Tibial nerve (tissue), 4 donors: ENCODE results near the gene STRIP2. TPM values are rescaled to one million over a fixed set of nuclear protein-coding genes. Genes with fewer than 3 reads are reported as not detected.

ENCODE experiments used
- DNase-seq, 2 donors: peaks; one replicate each; pipeline ENCODE4 v3.0.0-alpha.2; 2019; ENCODE audit warnings: low spot score in 2 of 2
- H3K27ac ChIP-seq, 4 donors: fragments of 200-600 bp; sonication (generic) in 3 of 4; one replicate each; pipeline ENCODE4 v1.5.1; 2017 to 2019; ENCODE audit warnings: mild to moderate bottlenecking in 1 of 4
- H3K27me3 ChIP-seq, 2 donors: fragments of 200-600 bp; sonication (generic) in 1 of 2; one replicate each; pipeline versions ENCODE4 v1.5.1 to v1.6.0; 2017 to 2019
- H3K36me3 ChIP-seq, 3 donors: fragments of 200-600 bp; sonication (generic); one replicate each; pipeline ENCODE4 v1.5.1; 2018 to 2019
- H3K4me1 ChIP-seq, 4 donors: fragments of 200-600 bp; sonication (generic) in 3 of 4; one replicate each; pipeline ENCODE4 v1.5.1; 2017 to 2019
- H3K4me3 ChIP-seq, 4 donors: fragments of 200-600 bp; sonication (generic) in 3 of 4; one replicate each; pipeline ENCODE4 v1.5.1; 2017 to 2019; ENCODE audit warnings: mild to moderate bottlenecking in 1 of 4, moderate library complexity in 1 of 4
- H3K9me3 ChIP-seq, 4 donors: fragments of 200-600 bp; sonication (generic) in 3 of 4; one replicate each; pipeline ENCODE4 v1.5.1; 2017 to 2019
- EP300 ChIP-seq, 2 donors: sonication (generic); formaldehyde crosslinking; IDR thresholded peaks; one replicate each; pipeline ENCODE4 v1.6.1; 2017; ENCODE audit warnings: antibody characterized with exemption in 2 of 2, mild to moderate bottlenecking in 1 of 2
- POLR2A ChIP-seq, 2 donors: fragments of 450-650 bp; IDR thresholded peaks; one replicate each; pipeline ENCODE4 v1.6.1; 2017; ENCODE audit warnings: antibody characterized with exemption in 2 of 2, mild to moderate bottlenecking in 2 of 2, moderate library complexity in 2 of 2
- WGBS, 2 donors: methylation state at CpG; one replicate each; pipeline ENCODE4 v1.1.5; 2018; 5-methylcytosine and 5-hydroxymethylcytosine counted together
- total RNA-seq, 4 donors: library from RNA; depleted of rRNA; stranded (reverse); fragments of >200 nt; gene quantifications; one replicate each; pipeline ENCODE4 v1.1.0, GENCODE V29; 2016
- TF ChIP-seq, protein P1 (sequence below), 5 experiments: fragments of 200-600 bp in 3 of 5; fragments of 450-650 bp in 2 of 5; sonication (generic) in 3 of 5; IDR thresholded peaks; one replicate each; pipeline ENCODE4 v1.5.1; 2016 to 2019; ENCODE audit warnings: antibody characterized with exemption in 5 of 5, mild to moderate bottlenecking in 3 of 5, moderate library complexity in 2 of 5

Gene STRIP2
- total RNA-seq, 4 donors from 2014 or later, result 0.30 to 0.44 (median 0.41) TPM

GRCh38 chr7:129452589-129453231 is 18.5 kb downstream of the STRIP2 start:
- H3K36me3 ChIP-seq, result peaks cover 0 to 11% (median 0%) of the 10 kb centered on the region in 3 donors
- H3K4me3 ChIP-seq, result no peak overlapping the region
- H3K4me1 ChIP-seq, result no peaks in the 10 kb centered on the region
- no peak for DNase-seq
- 89 to 92% methylated on average over 2 of the region's 2 CpGs for WGBS, 2 donors
- TF ChIP-seq EP300 (IDR thresholded peaks at IDR 0.05) (no peak), POLR2A (IDR thresholded peaks at IDR 0.05) (no peak)
- TF ChIP-seq, protein P1, sequence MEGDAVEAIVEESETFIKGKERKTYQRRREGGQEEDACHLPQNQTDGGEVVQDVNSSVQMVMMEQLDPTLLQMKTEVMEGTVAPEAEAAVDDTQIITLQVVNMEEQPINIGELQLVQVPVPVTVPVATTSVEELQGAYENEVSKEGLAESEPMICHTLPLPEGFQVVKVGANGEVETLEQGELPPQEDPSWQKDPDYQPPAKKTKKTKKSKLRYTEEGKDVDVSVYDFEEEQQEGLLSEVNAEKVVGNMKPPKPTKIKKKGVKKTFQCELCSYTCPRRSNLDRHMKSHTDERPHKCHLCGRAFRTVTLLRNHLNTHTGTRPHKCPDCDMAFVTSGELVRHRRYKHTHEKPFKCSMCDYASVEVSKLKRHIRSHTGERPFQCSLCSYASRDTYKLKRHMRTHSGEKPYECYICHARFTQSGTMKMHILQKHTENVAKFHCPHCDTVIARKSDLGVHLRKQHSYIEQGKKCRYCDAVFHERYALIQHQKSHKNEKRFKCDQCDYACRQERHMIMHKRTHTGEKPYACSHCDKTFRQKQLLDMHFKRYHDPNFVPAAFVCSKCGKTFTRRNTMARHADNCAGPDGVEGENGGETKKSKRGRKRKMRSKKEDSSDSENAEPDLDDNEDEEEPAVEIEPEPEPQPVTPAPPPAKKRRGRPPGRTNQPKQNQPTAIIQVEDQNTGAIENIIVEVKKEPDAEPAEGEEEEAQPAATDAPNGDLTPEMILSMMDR (IDR thresholded peaks at IDR 0.05), result no peak
- peaks cover 0 to 21% (median 0%) of the 10 kb centered on the region in 4 donors for H3K9me3 ChIP-seq
- no peaks in the 10 kb centered on the region for H3K27me3 ChIP-seq
- H3K27ac ChIP-seq, result no peak overlapping the region

DNA sequence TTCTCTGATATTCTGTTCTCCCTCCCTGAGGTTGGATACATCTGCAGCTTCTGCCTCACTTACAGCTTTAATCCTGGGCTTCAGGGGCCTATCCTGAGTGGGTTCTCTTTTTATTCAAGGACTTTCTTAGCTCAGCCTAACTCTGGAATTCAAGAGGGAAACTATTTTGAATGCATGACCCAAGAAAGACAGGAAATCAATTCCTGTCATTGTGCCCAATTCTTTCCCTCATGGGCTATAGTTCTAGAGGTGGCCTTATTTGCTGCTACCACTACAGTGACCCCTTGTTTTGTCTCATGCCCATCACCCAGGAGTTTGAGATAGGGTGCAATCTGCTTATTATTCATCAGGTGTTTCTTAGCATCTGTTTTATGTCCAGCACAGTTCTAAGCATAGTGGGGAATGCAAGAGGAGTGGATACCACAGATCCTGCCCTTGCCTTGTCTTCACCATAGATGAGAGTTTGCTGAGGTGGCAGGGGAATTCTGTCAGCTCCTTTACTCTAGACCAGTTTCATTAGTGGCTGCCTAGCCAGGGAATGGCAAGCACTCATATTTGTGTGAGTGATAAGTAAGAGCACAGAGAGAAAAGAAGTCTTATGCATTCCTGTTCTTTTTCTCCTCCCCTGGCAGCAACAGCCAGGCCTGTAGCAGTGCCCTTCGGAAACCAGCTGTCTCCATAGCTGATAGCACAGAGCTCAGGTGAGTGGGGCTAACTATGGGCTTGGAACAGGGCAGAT is 19.4 kb downstream of the STRIP2 start:
- TF ChIP-seq, protein P1 (IDR thresholded peaks at IDR 0.05), result no peak
- TF ChIP-seq EP300 (IDR thresholded peaks at IDR 0.05) (no peak), POLR2A (IDR thresholded peaks at IDR 0.05) (no peak)
- Histone ChIP-seq H3K27ac (no peak overlapping the region), H3K4me3 (no peak overlapping the region), H3K36me3 (peaks cover 0 to 7% (median 0%) of the 10 kb centered on the region in 3 donors), H3K27me3 (no peaks in the 10 kb centered on the region), H3K9me3 (peaks cover 0 to 12% (median 0%) of the 10 kb centered on the region in 4 donors), H3K4me1 (no peaks in the 10 kb centered on the region)
- DNase-seq, result no peak
- WGBS, 2 donors, result 88 to 100% methylated on average over 1 of the region's 1 CpG

GRCh38 chr7:129454249-129454551 is 20.0 kb downstream of the STRIP2 start:
- no peak for TF ChIP-seq EP300 (IDR thresholded peaks at IDR 0.05)
- 88 to 93% methylated on average over 4 of the region's 4 CpGs for WGBS, 2 donors

DNA sequence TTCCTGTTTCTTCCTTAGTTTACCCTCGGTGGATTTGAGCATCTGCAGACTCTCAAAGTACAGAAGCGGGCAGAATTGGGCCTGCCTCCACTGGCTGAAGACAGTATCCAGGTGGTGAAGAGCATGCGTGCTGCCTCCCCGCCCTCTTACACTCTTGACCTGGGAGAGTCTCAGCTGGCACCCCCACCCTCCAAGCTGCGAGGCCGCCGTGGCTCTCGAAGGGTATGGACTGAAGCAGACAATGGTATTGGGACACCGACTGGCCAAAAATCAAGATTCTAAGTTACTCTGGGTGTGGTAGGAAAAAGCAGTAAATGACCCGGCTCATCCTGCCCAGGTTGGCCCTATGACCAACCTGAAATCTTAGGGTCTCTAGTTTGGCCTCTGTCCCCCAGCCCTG is 22.2 kb downstream of the STRIP2 start:
- DNase-seq, result no peak
- no peak for TF ChIP-seq POLR2A (IDR thresholded peaks at IDR 0.05)
- TF ChIP-seq, protein P1 (IDR thresholded peaks at IDR 0.05), result no peak
- TF ChIP-seq EP300 (IDR thresholded peaks at IDR 0.05), result no peak
- 91 to 93% methylated on average over 10 of the region's 10 CpGs for WGBS, 2 donors
- Histone ChIP-seq H3K4me3 (no peak overlapping the region), H3K9me3 (no peaks in the 10 kb centered on the region), H3K36me3 (no peaks in the 10 kb centered on the region), H3K4me1 (no peaks in the 10 kb centered on the region), H3K27ac (no peak overlapping the region), H3K27me3 (no peaks in the 10 kb centered on the region)

More at GRCh38 chr7:129454249-129454551, 20.0 kb downstream of the STRIP2 start:
- Histone ChIP-seq H3K27me3 (no peaks in the 10 kb centered on the region), H3K27ac (no peak overlapping the region), H3K4me1 (no peaks in the 10 kb centered on the region), H3K4me3 (no peak overlapping the region), H3K36me3 (peaks cover 0 to 1% (median 0%) of the 10 kb centered on the region in 3 donors), H3K9me3 (peaks cover 0 to 7% (median 0%) of the 10 kb centered on the region in 4 donors)
- DNase-seq, result no peak

GRCh38 chr7:129457101-129457500 is 22.9 kb downstream of the STRIP2 start:
- H3K36me3 ChIP-seq, result no peaks in the 10 kb centered on the region
- no peak overlapping the region for H3K4me3 ChIP-seq
- H3K9me3 ChIP-seq, result no peaks in the 10 kb centered on the region
- 84 to 85% methylated on average over 3 of the region's 3 CpGs for WGBS, 2 donors
- no peak overlapping the region for H3K27ac ChIP-seq
- DNase-seq, result no peak
- H3K4me1 ChIP-seq, result no peaks in the 10 kb centered on the region
- H3K27me3 ChIP-seq, result no peaks in the 10 kb centered on the region
- TF ChIP-seq POLR2A (IDR thresholded peaks at IDR 0.05) (no peak), EP300 (IDR thresholded peaks at IDR 0.05) (no peak)
- TF ChIP-seq, protein P1 (IDR thresholded peaks at IDR 0.05), result no peak
